Kidney (tissue), 14 donors: ENCODE measurements around the gene EHHADH. TPM values are rescaled to one million over a fixed set of nuclear protein-coding genes. Genes with fewer than 3 reads are reported as not detected.
A peak's percentile ranks its signal among the peaks of the same experiment; 100 is the strongest.
"Not testable (repeated sequence)": the region's sequence is repeated elsewhere in the genome, so short reads cannot be mapped to it uniquely, and the experiment has no call there.

ENCODE experiments used
- DNase-seq, 5 donors: peaks; one replicate each; pipeline ENCODE4 v3.0.0-alpha.2; 2013 to 2020
- FAIRE-seq: peaks from 2 replicates; lab custom pipeline; 2012; peaks lifted over from hg19 to GRCh38; lab: Jason Lieb, UNC
- H3K27ac ChIP-seq, 2 donors: one replicate each; pipeline ENCODE4 v1.7.0; 2013; ENCODE audit warnings: low read depth in 2 of 2, low read length in 2 of 2, inconsistent platforms in 1 of 2
- H3K27me3 ChIP-seq: one replicate; pipeline ENCODE4 v1.7.1; 2013; ENCODE audit warnings: low read length, inconsistent platforms; ENCODE audit not compliant: control insufficient read depth, insufficient read depth
- H3K36me3 ChIP-seq, 3 donors: one replicate each; pipeline versions ENCODE4 v1.7.0 to v1.7.1; 2013; ENCODE audit warnings: low read length in 3 of 3, control low read depth in 1 of 3, inconsistent platforms in 1 of 3; ENCODE audit not compliant: insufficient read depth in 3 of 3, control insufficient read depth in 2 of 3
- H3K4me1 ChIP-seq, 3 donors: one replicate each; pipeline versions ENCODE4 v1.7.0 to v1.7.1; 2013; ENCODE audit warnings: low read length in 3 of 3, inconsistent platforms in 1 of 3, low read depth in 1 of 3; ENCODE audit not compliant: control insufficient read depth in 2 of 3, insufficient read depth in 2 of 3
- H3K4me3 ChIP-seq, 3 donors: one replicate each; pipeline versions ENCODE4 v1.7.0 to v1.8.1; 2013; ENCODE audit warnings: low read length in 3 of 3, control low read depth in 1 of 3, inconsistent platforms in 1 of 3
- H3K9ac ChIP-seq, 3 donors: one replicate each; pipeline versions ENCODE4 v1.7.0 to v1.7.1; 2013; ENCODE audit warnings: low read length in 3 of 3, control low read depth in 1 of 3, inconsistent platforms in 1 of 3
- H3K9me3 ChIP-seq, 3 donors: one replicate each; pipeline versions ENCODE4 v1.7.0 to v1.7.1; 2013; ENCODE audit warnings: low read length in 3 of 3, control low read depth in 1 of 3, inconsistent platforms in 1 of 3; ENCODE audit not compliant: control insufficient read depth in 2 of 3, insufficient read depth in 1 of 3
- CTCF ChIP-seq: IDR thresholded peaks from 3 replicates; pipeline ENCODE4 v1.5.1; 2012; ENCODE audit warnings: mild to moderate bottlenecking, moderate library complexity, borderline replicate concordance; ENCODE audit not compliant: insufficient read depth; ENCODE audit errors: extremely low read depth
- intact Hi-C: fragments of 100-400 bp; cut with DNase I; formaldehyde crosslinking; loops from one replicate; pipeline ENCODE4 v1.11.1; 2022
- polyA plus RNA-seq: library from polyadenylated mRNA; stranded (reverse); fragments of 350-450 nt; fragmentation: Illumina TruSeq; extraction: RNeasy Lipid Tissue Mini Kit (QIAGEN cat#74804); gene quantifications from one replicate; pipeline ENCODE4 v1.2.3, GENCODE V29; 2014; ENCODE audit warnings: low read depth, low replicate concordance; ENCODE audit not compliant: insufficient read depth
- total RNA-seq: library from RNA; stranded (reverse); fragmentation: NEBNext Ultra II Directional; extraction: Animal tissue kit (Norgen Biotek cat#: 25700); gene quantifications from one replicate; pipeline ENCODE4 v1.2.1, GENCODE V29; 2021
- donor health status: control.
- donor health status: control.
- donor health status: control.
- donor health status: control.
- donor health status: control.
- donor health status: DM: yes; HTN: yes; CAD: no.
- donor health status: Normal renal cell carcinoma (clear cell type).

Gene EHHADH
- total and polyA plus RNA-seq, 2 donors from 2014 or later = 27.9 to 60.9 TPM

DNA sequence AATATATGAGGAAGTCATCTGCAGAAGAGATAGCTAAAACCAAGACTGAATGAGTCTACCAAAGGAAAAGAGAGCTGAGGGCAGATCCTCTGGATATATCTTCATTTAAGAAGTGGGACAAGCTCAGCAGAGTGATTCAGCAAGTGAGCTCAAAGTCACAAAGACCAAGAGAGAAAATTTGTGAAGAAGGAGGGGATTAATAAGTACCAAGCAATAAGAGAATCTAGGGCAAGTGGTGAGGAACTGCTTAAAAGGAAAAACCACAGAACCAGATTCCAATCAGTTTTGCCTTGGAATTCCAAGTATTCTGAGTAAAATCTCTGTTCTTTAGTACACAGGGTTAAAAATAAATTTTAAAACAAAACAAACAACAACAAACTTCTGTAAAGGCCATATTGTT is 3.6 kb downstream of the EHHADH start:
- Histone ChIP-seq H3K9ac (peak overlapping the region in 1 of 3 donors; percentile 63), H3K27me3 (no peaks in the 10 kb centered on the region), H3K9me3 (no peaks in the 10 kb centered on the region), H3K4me3 (peak overlapping the region in 2 of 3 donors; percentile 52 to 53), H3K36me3 (peaks cover 0 to 13% (median 0%) of the 10 kb centered on the region in 3 donors), H3K27ac (peak overlapping the region; percentile 69 to 71), H3K4me1 (peaks cover 0 to 4% (median 3%) of the 10 kb centered on the region in 3 donors)
- no peak for FAIRE-seq
- DNase-seq = no peak
- TF ChIP-seq CTCF = no peak
- intact Hi-C loops = no loop called here

- Histone ChIP-seq H3K36me3 (peaks cover 0 to 3% (median 2%) of the 10 kb centered on the region in 3 donors), H3K4me3 (no peak overlapping the region), H3K27ac (no peak overlapping the region), H3K9me3 (peaks cover 0 to 9% (median 0%) of the 10 kb centered on the region in 3 donors), H3K4me1 (no peaks in the 10 kb centered on the region), H3K9ac (no peak overlapping the region), H3K27me3 (no peaks in the 10 kb centered on the region)
- no peak for DNase-seq
- TF ChIP-seq CTCF = no peak
- intact Hi-C loops = no loop called here
- no peak for FAIRE-seq
These were observed 11.2 kb downstream of the EHHADH start for GRCh38 chr3:185242642-185243041.

GRCh38 chr3:185236969-185237368 is 16.9 kb downstream of the EHHADH start:
- no peak for TF ChIP-seq CTCF
- H3K4me1 ChIP-seq = no peaks in the 10 kb centered on the region
- H3K27ac ChIP-seq = no peak overlapping the region
- FAIRE-seq = no peak
- H3K9me3 ChIP-seq = peaks cover 0 to 12% (median 2%) of the 10 kb centered on the region in 3 donors
- H3K9ac ChIP-seq = no peak overlapping the region
- DNase-seq = no peak
- peaks cover 0 to 13% (median 3%) of the 10 kb centered on the region in 3 donors for H3K36me3 ChIP-seq
- H3K4me3 ChIP-seq = no peak overlapping the region
- intact Hi-C loops = no loop called here
- H3K27me3 ChIP-seq = no peaks in the 10 kb centered on the region

DNA sequence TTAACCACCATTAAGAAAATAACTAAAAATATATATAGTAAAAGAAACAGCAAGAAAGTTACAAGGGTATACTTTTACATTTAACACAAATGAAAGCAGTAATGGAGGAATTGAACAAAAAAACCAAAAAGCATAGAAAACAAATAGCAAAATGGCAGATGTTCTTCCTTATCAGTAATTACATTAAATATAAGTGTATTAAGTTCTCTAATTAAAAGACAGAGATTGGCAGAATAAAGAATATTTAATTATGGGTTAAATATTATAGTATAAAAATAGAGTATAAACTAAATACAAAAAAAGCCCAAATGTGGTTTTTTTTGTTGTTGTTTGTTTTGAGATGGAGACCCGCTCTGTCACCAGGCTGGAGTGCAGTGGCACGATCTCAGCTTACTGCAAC is 20.5 kb downstream of the EHHADH start:
- H3K36me3 ChIP-seq = peaks cover 0 to 20% (median 3%) of the 10 kb centered on the region in 3 donors
- FAIRE-seq (no peak), DNase-seq (no peak)
- no peaks in the 10 kb centered on the region for H3K4me1 ChIP-seq
- H3K27ac ChIP-seq = no peak overlapping the region
- H3K27me3 ChIP-seq = no peaks in the 10 kb centered on the region
- H3K9ac ChIP-seq = no peak overlapping the region
- TF ChIP-seq CTCF = no peak
- H3K9me3 ChIP-seq = peaks cover 0 to 12% (median 2%) of the 10 kb centered on the region in 3 donors
- no peak overlapping the region for H3K4me3 ChIP-seq
- intact Hi-C loops = no loop called here

DNA sequence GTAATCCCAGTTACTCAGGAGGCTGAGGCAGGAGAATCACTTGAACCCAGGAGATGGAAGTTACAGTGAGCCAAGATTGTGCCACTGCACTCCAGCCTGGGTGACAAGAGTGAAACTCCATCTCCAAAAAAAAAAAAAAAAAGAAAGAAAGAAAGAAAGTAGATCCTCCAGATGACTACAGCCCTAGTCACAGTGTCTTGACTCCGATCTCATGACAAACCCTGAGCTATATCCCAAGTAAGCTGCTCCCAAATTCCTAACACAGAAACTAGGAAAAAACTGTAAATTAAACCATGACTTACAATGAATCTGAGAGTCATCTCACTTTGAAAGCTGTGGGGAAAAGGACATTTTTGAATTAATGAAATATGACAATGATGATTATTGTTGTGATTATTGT is 27.3 kb downstream of the EHHADH start:
- DNase-seq, H3K27me3 ChIP-seq, H3K9me3 ChIP-seq, H3K27ac ChIP-seq, FAIRE-seq, intact Hi-C loops, H3K9ac ChIP-seq, H3K4me3 ChIP-seq, H3K4me1 ChIP-seq: not testable (repeated sequence)
- peaks cover 0 to 25% (median 9%) of the 10 kb centered on the region in 3 donors for H3K36me3 ChIP-seq
